Naive thymus-derived CD8-positive, alpha-beta T cell (primary cell): ENCODE data around the gene MORN1. TPM values are rescaled to one million over a fixed set of nuclear protein-coding genes. Genes with fewer than 3 reads are reported as not detected.

ENCODE experiments used
- ATAC-seq, 2 donors: fragments of 150-1000 bp; cut with Tn5 transposase in 1 of 2; sonication (Bioruptor Pico), chemical (Tn5 transposase) in 1 of 2; 1 replicate in 1 of 2; 2 replicates in 1 of 2; pipeline ENCODE4 v1.10.0; 2021; ENCODE audit warnings: mild to moderate bottlenecking in 2 of 2, moderate library complexity in 2 of 2
- POLR2A ChIA-PET: fragments of 350-600 bp; sonication (Branson Sonifier 250); formaldehyde crosslinking; loops from one replicate; lab custom pipeline; 2021; ENCODE audit warnings: antibody characterized with exemption; lab: Charles Lee
- DNase-seq, 10 donors: peaks; one replicate each; pipeline versions ENCODE4 v3.0.0 to v3.0.0-alpha.2; 2020 to 2022
- H3K27ac Mint-ChIP-seq, 10 donors: one replicate each; pipeline ENCODE4 v1.8.0; 2020 to 2022; ENCODE audit warnings: mild to moderate bottlenecking in 10 of 10, mixed read lengths in 10 of 10, moderate library complexity in 4 of 10, inconsistent platforms in 1 of 10
- H3K27me3 Mint-ChIP-seq, 5 donors: one replicate each; pipeline ENCODE4 v1.8.0; 2021 to 2022; ENCODE audit warnings: mixed read lengths in 5 of 5
- H3K36me3 Mint-ChIP-seq, 3 donors: one replicate each; pipeline ENCODE4 v1.8.0; 2020 to 2022; ENCODE audit warnings: mixed read lengths in 3 of 3, mild to moderate bottlenecking in 2 of 3, inconsistent platforms in 1 of 3
- H3K4me1 Mint-ChIP-seq, 4 donors: one replicate each; pipeline ENCODE4 v1.8.0; 2021 to 2022; ENCODE audit warnings: mixed read lengths in 4 of 4
- H3K4me3 Mint-ChIP-seq, 10 donors: one replicate each; pipeline ENCODE4 v1.8.0; 2020 to 2022; ENCODE audit warnings: mild to moderate bottlenecking in 10 of 10, mixed read lengths in 10 of 10, moderate library complexity in 6 of 10, inconsistent platforms in 1 of 10
- H3K9me3 Mint-ChIP-seq, 9 donors: one replicate each; pipeline ENCODE4 v1.8.0; 2020 to 2022; ENCODE audit warnings: mixed read lengths in 9 of 9, mild to moderate bottlenecking in 3 of 9, inconsistent platforms in 1 of 9, moderate library complexity in 1 of 9
- polyA plus RNA-seq, 3 donors: library from polyadenylated mRNA; unstranded; fragments of 300-500 nt; fragmentation: Illumina TruSeq; gene quantifications; one replicate each; pipeline ENCODE4 v1.2.3, GENCODE V29; 2021
- total RNA-seq, 8 experiments: library from RNA in 2 of 8; stranded (reverse) in 2 of 8; gene quantifications; one replicate each; pipeline ENCODE4 v1.2.3 and lab custom pipeline; 2021 to 2026

MORN1 gene
- total and polyA plus RNA-seq, 5 experiments from 2014 or later, result 4.3 to 18.8 (median 7.1) TPM

GRCh38 chr1:2382621-2383361 is 8.6 kb downstream of the MORN1 start:
- Mint-ChIP-seq H3K36me3 (no peaks in the 10 kb centered on the region), H3K4me1 (peaks cover 0 to 6% (median 2%) of the 10 kb centered on the region in 4 donors)
- POLR2A ChIA-PET, result interaction anchor here (0.6 to 3.4 kb wide), 9 partner anchors 8 to 193 kb away, joined by 3 to 60 read pairs (median 7); partner anchors contain the start of genes FAAP20, MORN1 and RER1

DNA sequence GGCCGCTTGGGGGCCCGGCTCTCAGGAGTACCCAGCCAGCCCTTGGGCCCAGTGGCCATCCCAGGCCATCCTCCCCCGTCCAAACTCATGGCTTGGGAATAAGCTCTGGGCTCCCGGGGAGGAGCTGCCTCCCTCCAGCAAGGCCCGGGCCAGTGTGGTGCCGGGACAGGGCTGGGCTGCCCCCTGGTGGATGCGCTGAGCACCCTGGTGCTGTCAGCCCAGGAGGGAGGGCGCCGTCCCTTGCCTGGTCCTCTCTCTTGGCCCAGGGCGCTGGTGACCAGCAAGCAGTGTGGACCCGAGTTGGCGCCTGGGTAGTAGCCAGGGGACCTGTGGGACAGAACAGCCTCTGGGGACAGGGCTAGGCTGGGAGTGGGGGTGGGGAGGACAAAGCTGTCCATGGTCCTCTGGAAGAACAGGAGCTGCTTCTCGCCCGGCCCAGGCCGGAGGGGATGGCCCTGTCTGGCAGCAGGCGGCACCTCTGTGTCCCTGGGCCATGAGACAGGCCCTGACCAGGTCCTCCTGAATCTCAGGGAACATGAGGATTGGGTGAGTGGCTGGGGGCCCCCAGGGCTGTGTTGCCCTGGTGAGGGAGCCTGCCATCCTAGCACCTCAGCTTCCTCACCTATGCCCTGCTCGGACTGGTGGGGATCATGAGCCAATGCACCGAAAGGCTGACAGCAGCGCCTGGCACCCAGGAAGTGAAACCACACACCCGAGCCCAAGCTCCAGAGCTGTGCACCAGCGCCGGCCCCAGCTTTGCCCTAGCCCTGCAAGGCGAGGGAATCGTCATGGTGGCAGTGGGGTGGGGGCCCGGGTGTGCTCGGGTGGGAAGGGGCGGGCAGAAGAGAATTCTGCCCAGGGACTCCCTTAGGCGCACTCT is 9.4 kb downstream of the MORN1 start:
- peaks cover 0 to 6% (median 2%) of the 10 kb centered on the region in 4 donors for H3K4me1 Mint-ChIP-seq
- DNase-seq (peak; percentile 54 to 86 (median 74)), ATAC-seq (peak; percentile 96 to 98)
- H3K9me3 Mint-ChIP-seq, result no peaks in the 10 kb centered on the region
- H3K36me3 Mint-ChIP-seq, result no peaks in the 10 kb centered on the region
- POLR2A ChIA-PET, result interaction anchor here (0.7 to 3.4 kb wide), 11 partner anchors 9 to 194 kb away, joined by 3 to 60 read pairs (median 5); partner anchors contain the start of genes FAAP20, MORN1 and RER1
- H3K4me3 Mint-ChIP-seq, result no peak overlapping the region
- no peaks in the 10 kb centered on the region for H3K27me3 Mint-ChIP-seq
- peak overlapping the region in 1 of 10 donors; percentile 38 for H3K27ac Mint-ChIP-seq

More at GRCh38 chr1:2382621-2383361, 8.6 kb downstream of the MORN1 start:
- ATAC-seq, result peak; percentile 11 to 19
- Mint-ChIP-seq H3K4me3 (no peak overlapping the region), H3K27me3 (no peaks in the 10 kb centered on the region), H3K27ac (peak overlapping the region in 1 of 10 donors; percentile 33), H3K9me3 (no peaks in the 10 kb centered on the region)
- peak in 6 of 10 donors; percentile 16 to 69 (median 19) for DNase-seq

- Mint-ChIP-seq H3K4me1 (peaks cover 0 to 6% (median 2%) of the 10 kb centered on the region in 4 donors), H3K4me3 (no peak overlapping the region), H3K36me3 (no peaks in the 10 kb centered on the region), H3K27ac (peak overlapping the region in 1 of 10 donors; percentile 61), H3K9me3 (no peaks in the 10 kb centered on the region), H3K27me3 (no peaks in the 10 kb centered on the region)
- POLR2A ChIA-PET, result interaction anchor here (0.6 to 3.4 kb wide), 9 partner anchors 10 to 192 kb away, joined by 3 to 60 read pairs (median 7); partner anchors contain the start of genes FAAP20, MORN1 and RER1
- ATAC-seq (peak in 1 of 2 donors; percentile 7), DNase-seq (peak in 1 of 10 donors; percentile 57)
These were observed 10.3 kb downstream of the MORN1 start for GRCh38 chr1:2380816-2381591.

DNA sequence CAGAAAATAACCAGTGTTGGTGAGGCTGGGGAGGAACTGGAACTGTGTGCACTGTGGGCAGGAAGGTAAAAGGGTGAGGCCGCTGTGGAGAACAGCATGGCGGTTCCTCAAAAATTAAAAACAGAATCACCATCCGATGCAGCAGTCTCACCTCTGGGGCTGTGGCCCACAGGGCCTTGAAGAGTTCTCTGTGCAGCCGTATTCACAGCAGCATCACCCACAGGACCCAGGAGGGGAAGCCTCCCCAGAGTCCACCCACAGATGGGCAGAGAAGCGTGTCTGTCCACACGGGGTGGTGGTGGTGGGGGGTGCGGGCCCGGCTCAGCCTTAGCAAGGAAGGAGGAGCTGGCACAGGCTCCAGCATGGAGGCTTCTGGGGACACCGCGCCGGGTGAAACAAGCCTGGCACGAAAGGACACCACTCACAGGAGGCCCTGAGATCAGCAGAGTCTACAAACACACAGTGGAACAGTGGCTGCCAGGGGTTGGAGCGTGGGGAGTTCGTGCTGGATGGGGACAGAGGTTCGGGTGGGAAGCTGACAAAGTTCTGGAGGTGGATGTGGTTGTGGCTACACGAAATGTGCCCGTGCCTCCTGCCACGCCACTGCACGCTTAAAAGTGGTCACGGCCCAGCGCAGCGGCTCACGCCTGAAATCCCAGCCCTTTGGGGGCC is 11.5 kb downstream of the MORN1 start:
- no peak overlapping the region for H3K4me3 Mint-ChIP-seq
- no peaks in the 10 kb centered on the region for H3K27me3 Mint-ChIP-seq
- DNase-seq, result peak in 1 of 10 donors; percentile 47
- no peaks in the 10 kb centered on the region for H3K36me3 Mint-ChIP-seq
- H3K9me3 Mint-ChIP-seq, result no peaks in the 10 kb centered on the region
- peaks cover 0 to 6% (median 2%) of the 10 kb centered on the region in 4 donors for H3K4me1 Mint-ChIP-seq
- peak overlapping the region in 1 of 10 donors; percentile 86 for H3K27ac Mint-ChIP-seq
- no peak for ATAC-seq
- POLR2A ChIA-PET, result interaction anchor here (0.6 to 3.4 kb wide), 4 partner anchors 11 to 185 kb away, joined by 3 to 60 read pairs (median 8); partner anchors contain the start of genes FAAP20, MORN1 and RER1

GRCh38 chr1:2378956-2379732 is 12.2 kb downstream of the MORN1 start:
- H3K27ac Mint-ChIP-seq, result peak overlapping the region in 3 of 10 donors; percentile 43 to 86 (median 62)
- no peak overlapping the region for H3K4me3 Mint-ChIP-seq
- H3K4me1 Mint-ChIP-seq, result peaks cover 0 to 6% (median 2%) of the 10 kb centered on the region in 4 donors
- H3K9me3 Mint-ChIP-seq, result no peaks in the 10 kb centered on the region
- H3K36me3 Mint-ChIP-seq, result no peaks in the 10 kb centered on the region
- ATAC-seq, result no peak
- H3K27me3 Mint-ChIP-seq, result no peaks in the 10 kb centered on the region
- DNase-seq, result peak in 1 of 10 donors; percentile 56
- POLR2A ChIA-PET, result interaction anchor here (0.8 to 1.4 kb wide), 2 partner anchors 180 to 184 kb away, joined by 3 to 5 read pairs; partner anchors contain the start of gene FAAP20

DNA sequence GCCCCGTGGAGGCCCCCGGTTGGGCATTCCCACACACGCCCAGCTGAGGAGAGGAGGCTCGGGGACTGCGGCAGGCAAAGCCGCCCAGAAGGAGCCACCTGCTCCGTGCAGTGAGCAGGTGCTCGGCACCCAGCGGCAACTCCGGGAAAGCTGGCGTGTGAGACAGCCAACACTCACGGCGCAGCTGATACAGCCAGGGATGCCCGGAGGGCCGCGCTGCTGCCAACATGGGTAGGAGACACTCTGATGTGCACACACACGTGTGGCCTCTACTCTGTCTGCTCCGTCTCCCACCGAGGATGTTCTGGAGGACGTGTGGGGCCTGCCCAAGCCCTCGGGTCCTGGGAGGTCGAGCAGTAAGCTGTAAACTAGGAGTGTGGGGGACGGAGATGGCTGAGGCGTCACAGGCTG is 12.9 kb downstream of the MORN1 start:
- H3K4me1 Mint-ChIP-seq, result peaks cover 0 to 6% (median 2%) of the 10 kb centered on the region in 4 donors
- H3K4me3 Mint-ChIP-seq, result no peak overlapping the region
- DNase-seq, result peak in 1 of 10 donors; percentile 24
- no peaks in the 10 kb centered on the region for H3K27me3 Mint-ChIP-seq
- ATAC-seq, result no peak
- H3K9me3 Mint-ChIP-seq, result no peaks in the 10 kb centered on the region
- POLR2A ChIA-PET, result interaction anchor here (0.8 to 1.4 kb wide), 2 partner anchors 180 to 183 kb away, joined by 3 to 5 read pairs; partner anchors contain the start of gene FAAP20
- peak overlapping the region in 1 of 10 donors; percentile 86 for H3K27ac Mint-ChIP-seq
- no peaks in the 10 kb centered on the region for H3K36me3 Mint-ChIP-seq

DNA sequence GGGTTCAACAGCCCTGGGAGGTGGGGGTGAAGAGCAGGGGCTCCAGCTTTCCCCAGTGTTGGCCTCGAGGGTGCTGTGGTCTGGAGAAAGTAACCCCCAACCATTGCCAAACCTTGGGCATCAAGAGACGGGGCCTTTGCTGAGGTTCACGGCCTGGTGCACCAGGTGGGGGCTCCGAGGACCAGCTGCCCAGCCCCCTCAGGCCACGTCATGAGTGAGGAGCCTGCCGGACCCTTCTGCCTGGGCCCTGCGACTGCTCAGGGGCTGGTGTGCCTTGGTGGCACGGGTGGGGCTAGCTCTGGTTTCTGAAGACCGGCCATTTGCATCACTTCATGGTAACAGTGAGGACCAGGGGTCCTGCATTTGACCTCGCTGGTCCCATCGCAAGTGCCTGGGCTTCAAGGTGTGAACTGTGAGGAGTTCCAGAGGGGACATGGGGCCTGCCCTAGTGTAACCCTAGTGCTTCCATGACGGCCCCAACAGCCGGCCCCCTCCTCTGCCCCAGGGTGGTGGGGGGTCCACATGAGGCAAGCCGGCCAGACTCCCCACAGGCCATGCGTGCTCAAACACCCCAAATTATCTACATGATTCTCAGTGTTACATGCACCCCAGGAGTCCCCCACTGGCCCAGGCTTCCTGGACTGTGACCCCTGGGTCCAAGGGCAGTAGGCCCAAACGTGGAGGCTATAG is 13.5 kb downstream of the MORN1 start:
- POLR2A ChIA-PET, result interaction anchor here (0.8 kb wide), 1 partner anchor 66 kb away, joined by 3 read pairs; no protein-coding TSS in a partner anchor
- H3K27ac Mint-ChIP-seq, result peak overlapping the region in 1 of 10 donors; percentile 22
- no peaks in the 10 kb centered on the region for H3K9me3 Mint-ChIP-seq
- H3K27me3 Mint-ChIP-seq, result no peaks in the 10 kb centered on the region
- H3K36me3 Mint-ChIP-seq, result no peaks in the 10 kb centered on the region
- ATAC-seq (no peak), DNase-seq (peak in 1 of 10 donors; percentile 48)
- H3K4me1 Mint-ChIP-seq, result peaks cover 0 to 5% (median 2%) of the 10 kb centered on the region in 4 donors
- H3K4me3 Mint-ChIP-seq, result no peak overlapping the region

DNA sequence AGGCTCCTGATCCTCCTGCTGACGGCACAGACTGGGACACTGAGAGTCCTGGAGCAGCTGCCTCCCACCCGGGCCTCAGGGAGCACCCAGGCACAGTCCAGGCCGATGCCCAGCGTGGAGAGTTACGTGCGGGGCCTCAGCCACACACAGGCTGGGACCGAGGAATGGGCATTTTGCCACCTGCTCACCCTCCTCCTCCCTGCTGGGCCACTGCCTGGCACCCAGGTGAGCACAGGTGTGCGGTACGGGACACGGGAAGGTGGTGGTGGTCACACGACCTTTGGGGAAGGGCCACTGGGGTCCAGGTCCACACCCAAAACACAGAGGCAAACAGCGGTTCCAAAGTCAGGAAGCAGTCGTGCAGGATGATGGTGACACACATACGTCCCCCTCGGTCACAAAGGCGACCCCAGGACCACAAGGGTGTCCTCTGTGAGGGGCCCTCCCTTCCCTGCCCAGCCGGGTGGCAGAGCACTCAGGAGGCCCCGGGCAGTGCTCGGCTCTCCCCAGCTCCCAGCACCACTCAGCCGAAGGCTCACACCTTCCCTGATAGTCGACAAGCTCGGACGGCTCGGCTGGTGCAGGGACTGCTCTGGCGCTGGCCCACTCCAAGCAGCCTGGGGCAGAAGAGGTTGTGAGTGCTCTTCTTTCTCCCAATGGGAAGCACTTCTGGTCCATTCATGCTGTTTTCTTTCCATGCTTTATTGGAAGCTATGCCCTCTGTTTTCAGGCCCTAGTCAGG is 14.3 kb downstream of the MORN1 start:
- Mint-ChIP-seq H3K4me1 (peaks cover 0 to 3% (median 1%) of the 10 kb centered on the region in 4 donors), H3K9me3 (no peaks in the 10 kb centered on the region), H3K27me3 (no peaks in the 10 kb centered on the region), H3K4me3 (no peak overlapping the region), H3K36me3 (no peaks in the 10 kb centered on the region), H3K27ac (peak overlapping the region in 1 of 10 donors; percentile 12)
- ATAC-seq (no peak), DNase-seq (peak in 1 of 10 donors; percentile 50)
- POLR2A ChIA-PET, result interaction anchor here (0.7 to 1.3 kb wide), 3 partner anchors 10 to 182 kb away, joined by 3 read pairs; partner anchors contain the start of gene FAAP20

DNA sequence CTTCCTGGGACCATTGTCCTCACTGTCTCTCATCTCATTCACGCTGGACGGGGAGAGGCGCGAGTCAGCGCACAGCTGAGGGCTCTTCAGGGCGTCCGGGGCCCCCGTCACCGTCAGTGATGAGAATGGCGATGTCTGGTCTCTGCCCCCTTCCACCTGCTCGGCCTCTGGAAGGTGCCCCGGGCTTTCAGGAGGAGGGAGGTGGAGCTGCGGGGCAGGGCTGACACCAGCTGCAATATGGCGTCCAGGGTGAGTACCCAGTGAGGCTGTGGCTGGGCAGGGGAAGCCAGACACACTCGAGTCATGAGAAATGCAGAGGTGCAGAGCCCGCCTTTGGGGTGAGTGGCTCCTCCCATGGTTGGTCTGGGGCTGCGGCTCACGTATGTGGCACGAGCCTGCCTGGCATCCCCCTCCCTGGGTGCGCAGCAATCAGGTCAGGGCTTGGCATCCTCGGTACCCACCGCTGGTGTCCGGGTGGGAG is 15.1 kb downstream of the MORN1 start:
- no peaks in the 10 kb centered on the region for H3K9me3 Mint-ChIP-seq
- POLR2A ChIA-PET, result interaction anchor here (1.3 kb wide), 1 partner anchor 11 kb away, joined by 3 read pairs; no protein-coding TSS in a partner anchor

More for the DNA sequence above, 15.1 kb downstream of the MORN1 start:
- no peak overlapping the region for H3K27ac Mint-ChIP-seq
- no peaks in the 10 kb centered on the region for H3K36me3 Mint-ChIP-seq
- DNase-seq (peak in 1 of 10 donors; percentile 58), ATAC-seq (no peak)
- peaks cover 0 to 3% (median 0%) of the 10 kb centered on the region in 4 donors for H3K4me1 Mint-ChIP-seq
- no peaks in the 10 kb centered on the region for H3K27me3 Mint-ChIP-seq
- no peak overlapping the region for H3K4me3 Mint-ChIP-seq
